PC-9 (cell line): ENCODE data around the gene TMEM106A.

Source experiments
- EZH2 ChIP-seq: fragments of 200-600 bp; sonication (generic); IDR thresholded peaks from 2 replicates; pipeline ENCODE4 v1.8.0; 2017; ENCODE audit warnings: antibody characterized with exemption, low read depth
- TF ChIP-seq, protein P1 (sequence below): fragments of 200-600 bp; sonication (generic); conservative IDR thresholded peaks from 2 replicates; pipeline ENCODE4 v1.6.1; 2017; ENCODE audit warnings: mixed run types, antibody characterized with exemption, mild to moderate bottlenecking, moderate library complexity

GRCh38 chr17:43226393-43226792, 14.7 kb downstream of the TMEM106A start:
- TF ChIP-seq, protein P1, sequence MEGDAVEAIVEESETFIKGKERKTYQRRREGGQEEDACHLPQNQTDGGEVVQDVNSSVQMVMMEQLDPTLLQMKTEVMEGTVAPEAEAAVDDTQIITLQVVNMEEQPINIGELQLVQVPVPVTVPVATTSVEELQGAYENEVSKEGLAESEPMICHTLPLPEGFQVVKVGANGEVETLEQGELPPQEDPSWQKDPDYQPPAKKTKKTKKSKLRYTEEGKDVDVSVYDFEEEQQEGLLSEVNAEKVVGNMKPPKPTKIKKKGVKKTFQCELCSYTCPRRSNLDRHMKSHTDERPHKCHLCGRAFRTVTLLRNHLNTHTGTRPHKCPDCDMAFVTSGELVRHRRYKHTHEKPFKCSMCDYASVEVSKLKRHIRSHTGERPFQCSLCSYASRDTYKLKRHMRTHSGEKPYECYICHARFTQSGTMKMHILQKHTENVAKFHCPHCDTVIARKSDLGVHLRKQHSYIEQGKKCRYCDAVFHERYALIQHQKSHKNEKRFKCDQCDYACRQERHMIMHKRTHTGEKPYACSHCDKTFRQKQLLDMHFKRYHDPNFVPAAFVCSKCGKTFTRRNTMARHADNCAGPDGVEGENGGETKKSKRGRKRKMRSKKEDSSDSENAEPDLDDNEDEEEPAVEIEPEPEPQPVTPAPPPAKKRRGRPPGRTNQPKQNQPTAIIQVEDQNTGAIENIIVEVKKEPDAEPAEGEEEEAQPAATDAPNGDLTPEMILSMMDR: no peak
- no peak for TF ChIP-seq EZH2
